GM12878 (cell line): Measurements from ENCODE around the gene TIGD1. TPM values are rescaled to one million over a fixed set of nuclear protein-coding genes. Genes with fewer than 3 reads are reported as not detected.

Source experiments
- ATAC-seq: fragments of 200-7000 bp; cut with Tn5 transposase; 3 replicates; pipeline ENCODE4 v1.9.1; 2020; ENCODE audit warnings: mild to moderate bottlenecking, moderate library complexity
- BruUV-seq: library from RNA; stranded (reverse); fragments of 400-500 nt; replicated peaks from 2 replicates; lab custom pipeline; 2021; lab: Mats Ljungman, UMichigan
- CTCF ChIA-PET: fragments of 300-600 bp; sonication (Branson Sonifier 250); formaldehyde crosslinking; extraction: SDS; loops from one replicate; lab custom pipeline; 2021; ENCODE audit warnings: inconsistent platforms; lab: Yijun Ruan, JAX
- POLR2A ChIA-PET: fragments of 350-600 bp; formaldehyde crosslinking; extraction: SDS; loops from one replicate; lab custom pipeline; 2021; ENCODE audit warnings: inconsistent platforms; lab: Charles Lee
- RAD21 ChIA-PET: fragments of 300-600 bp; sonication (Branson Sonifier 250); formaldehyde crosslinking; loops from one replicate; lab custom pipeline; 2023; ENCODE audit warnings: antibody characterized with exemption; ENCODE audit not compliant: unreplicated experiment; lab: Charles Lee
- SMC1A ChIA-PET: fragments of 300-600 bp; sonication (Branson Sonifier 250); formaldehyde crosslinking; loops from one replicate; lab custom pipeline; 2023; ENCODE audit not compliant: unreplicated experiment, uncharacterized antibody; lab: Charles Lee
- DNase-seq: peaks from one replicate; pipeline ENCODE4 v3.0.0-alpha.2; 2011; ENCODE audit warnings: low read depth, low spot score
- FAIRE-seq: peaks from 3 replicates; lab custom pipeline; 2011; peaks lifted over from hg19 to GRCh38; lab: Jason Lieb, UNC
- H2AFZ ChIP-seq: 2 replicates; pipeline ENCODE4 v1.6.0; 2011; ENCODE audit warnings: low read depth, low read length, control low read depth; ENCODE audit not compliant: control insufficient read depth
- H3K27ac ChIP-seq: 2 replicates; pipeline ENCODE4 v1.5.1; 2011; ENCODE audit warnings: control low read depth; ENCODE audit not compliant: control insufficient read depth, insufficient read depth
- H3K27me3 ChIP-seq, 2 experiments: replicated peaks in 1 of 2; 2 replicates each; pipeline versions ENCODE4 v1.6.0 to v1.6.1; 2011; ENCODE audit warnings: low read length in 1 of 2; ENCODE audit not compliant: control insufficient read depth in 2 of 2, insufficient read depth in 2 of 2
- H3K36me3 ChIP-seq, 2 experiments: 2 replicates each; pipeline ENCODE4 v1.5.1; 2011; ENCODE audit warnings: low read length in 1 of 2; ENCODE audit not compliant: control insufficient read depth in 2 of 2, insufficient read depth in 2 of 2
- H3K4me1 ChIP-seq: 2 replicates; pipeline ENCODE4 v1.6.1; 2011; ENCODE audit warnings: mild to moderate bottlenecking, low read length, moderate library complexity, mixed read lengths; ENCODE audit not compliant: control insufficient read depth, insufficient read depth
- H3K4me2 ChIP-seq: 2 replicates; pipeline ENCODE4 v1.6.0; 2011; ENCODE audit warnings: control low read depth; ENCODE audit not compliant: control insufficient read depth, insufficient read depth
- H3K4me3 ChIP-seq: fragments of 200-600 bp; sonication (generic); 2 replicates; pipeline ENCODE4 v1.5.1; 2016
- H3K79me2 ChIP-seq: 2 replicates; pipeline ENCODE4 v1.6.0; 2011; ENCODE audit warnings: low read length; ENCODE audit not compliant: control insufficient read depth, insufficient read depth
- H3K9ac ChIP-seq: 2 replicates; pipeline ENCODE4 v1.8.0; 2011; ENCODE audit warnings: low read length, control low read depth, mixed read lengths; ENCODE audit not compliant: control insufficient read depth, insufficient read depth
- H3K9me3 ChIP-seq: replicated peaks from 3 replicates; pipeline ENCODE4 v1.5.1; 2011; ENCODE audit warnings: mild to moderate bottlenecking, low read length; ENCODE audit not compliant: control insufficient read depth, insufficient read depth
- H4K20me1 ChIP-seq: 2 replicates; pipeline ENCODE4 v1.6.0; 2011; ENCODE audit not compliant: control insufficient read depth, insufficient read depth
- ATF7 ChIP-seq: fragments of 450-650 bp; IDR thresholded peaks from 2 replicates; pipeline ENCODE4 v1.6.1; 2016; ENCODE audit warnings: low read depth, mild to moderate bottlenecking
- CHD2 ChIP-seq: IDR thresholded peaks from 2 replicates; pipeline ENCODE4 v1.6.1; 2011; ENCODE audit warnings: low read depth, low read length, improper control_type of control experiment, borderline replicate concordance
- EED ChIP-seq: sonication (generic); IDR thresholded peaks from 2 replicates; pipeline ENCODE4 v1.6.1; 2016; ENCODE audit warnings: antibody characterized with exemption, low read depth
- KLF5 ChIP-seq: fragments of 450-650 bp; IDR thresholded peaks from 2 replicates; pipeline ENCODE4 v1.6.1; 2014; ENCODE audit warnings: mild to moderate bottlenecking; ENCODE audit not compliant: partially characterized antibody
- NBN ChIP-seq: fragments of 450-650 bp; IDR thresholded peaks from 2 replicates; pipeline ENCODE4 v1.6.1; 2016
- RAD51 ChIP-seq: fragments of 450-650 bp; IDR thresholded peaks from 2 replicates; pipeline ENCODE4 v1.6.1; 2016; ENCODE audit warnings: moderate library complexity, mild to moderate bottlenecking, inconsistent platforms
- SKIL ChIP-seq: fragments of 450-650 bp; IDR thresholded peaks from 2 replicates; pipeline ENCODE4 v1.6.1; 2017; ENCODE audit warnings: mild to moderate bottlenecking, low read depth, inconsistent platforms; ENCODE audit not compliant: poor library complexity, severe bottlenecking
- SMAD5 ChIP-seq: IDR thresholded peaks from 2 replicates; pipeline ENCODE4 v1.6.1; 2016; ENCODE audit warnings: antibody characterized with exemption, low read depth
- SUPT20H ChIP-seq: IDR thresholded peaks from 2 replicates; pipeline ENCODE4 v1.6.1; 2011; ENCODE audit warnings: low read depth, mild to moderate bottlenecking, low read length, moderate library complexity, borderline replicate concordance; ENCODE audit not compliant: control insufficient read depth
- ZNF687 ChIP-seq: fragments of 450-650 bp; IDR thresholded peaks from 2 replicates; pipeline ENCODE4 v1.6.1; 2017; ENCODE audit warnings: mild to moderate bottlenecking, moderate library complexity
- WGBS: methylation state at CpG from one replicate; pipeline ENCODE4 v1.1.6; 2016; ENCODE audit warnings: low lambda C conversion rate; ENCODE audit not compliant: insufficient replicate concordance, insufficient coverage; ENCODE audit errors: missing lambda C conversion rate; 5-methylcytosine and 5-hydroxymethylcytosine counted together
- in situ Hi-C: fragments of 300-500 bp; cut with MboI; formaldehyde crosslinking; loops from 9 replicates; pipeline ENCODE4 v1.14.3; 2018; ENCODE audit warnings: mixed read lengths
- intact Hi-C: fragments of 100-400 bp; cut with micrococcal nuclease; formaldehyde crosslinking; loops from one replicate; pipeline ENCODE4 v1.14.2; 2022; ENCODE audit not compliant: unreplicated experiment
- polyA plus RNA-seq, 11 experiments: library from polyadenylated mRNA; depleted of rRNA in 4 of 11; unstranded in 6 of 11; stranded (reverse) in 5 of 11; fragments of >200 nt; fragmentation: Nextera tagmentation in 4 of 11; fragmentation: Illumina TruSeq in 1 of 11; extraction: Ambion mirVana in 4 of 11; extraction: Trizol in 1 of 11; gene quantifications; 1 replicate in 1 of 11; 2 replicates in 10 of 11; pipeline versions ENCODE4 v1.2.1 to v1.2.3, GENCODE V29; 2011 to 2016; ENCODE audit warnings: inconsistent platforms in 2 of 11, missing spikeins in 2 of 11, low read depth in 1 of 11
- total RNA-seq, 4 experiments: library from RNA; depleted of rRNA in 3 of 4; stranded (reverse); fragments of >200 nt in 3 of 4; fragmentation: Illumina TruSeq in 1 of 4; extraction: Trizol in 1 of 4; gene quantifications; 2 replicates each; pipeline versions ENCODE4 v1.2.1 to v1.2.3, GENCODE V29; 2013 to 2021

Gene TIGD1
- total and polyA plus RNA-seq, 10 of the 15 experiments (the other 5 are each of a cell fraction or from before 2014, with no cell fraction given), result 1.4 to 8.4 (median 5.6) TPM

GRCh38 chr2:232534940-232535651 lies 15.3 kb downstream of the TIGD1 start:
- no peaks in the 10 kb centered on the region for H3K79me2 ChIP-seq
- no TSS peak for BruUV-seq
- no peak overlapping the region for H3K9ac ChIP-seq
- in situ Hi-C loops (no loop called here), intact Hi-C loops (no loop called here)
- ChIA-PET POLR2A (no interaction called here), RAD21 (no interaction called here), CTCF (no interaction called here), SMC1A (no interaction called here)
- 37% methylated on average over 14 of the region's 14 CpGs for WGBS
- no peak overlapping the region for H2AFZ ChIP-seq
- no peaks in the 10 kb centered on the region for H4K20me1 ChIP-seq
- H3K27me3 ChIP-seq, result no peaks in the 10 kb centered on the region
- no peak overlapping the region for H3K27ac ChIP-seq
- no peak for ATAC-seq
- H3K4me1 ChIP-seq, result peaks cover 4% of the 10 kb centered on the region; the same call in 1 of the 2 replicates
- no peak overlapping the region for H3K4me2 ChIP-seq
- TF ChIP-seq RAD51 (no peak), KLF5 (no peak), ATF7 (no peak), EED (no peak), SMAD5 (no peak), CHD2 (no peak), SUPT20H (no peak), NBN (no peak), SKIL (no peak), ZNF687 (no peak)
- H3K9me3 ChIP-seq, result peaks cover 6% of the 10 kb centered on the region; the same call in 2 of the 3 replicates
- no peaks in the 10 kb centered on the region for H3K36me3 ChIP-seq
- no peak for FAIRE-seq
- H3K4me3 ChIP-seq, result no peak overlapping the region
- no peak for DNase-seq
